HFFc6 (cell line): ENCODE results near the gene MPL. TPM values are rescaled to one million over a fixed set of nuclear protein-coding genes. Genes with fewer than 3 reads are reported as not detected.

Experiments
- DNase-seq: peaks from one replicate; pipeline ENCODE4 v3.0.0-alpha.2; 2018
- H3K27ac Mint-ChIP-seq: 2 replicates; pipeline ENCODE4 v1.8.0; 2020; ENCODE audit warnings: mild to moderate bottlenecking, mixed read lengths
- H3K27me3 Mint-ChIP-seq: 2 replicates; pipeline ENCODE4 v1.8.0; 2021; ENCODE audit warnings: mild to moderate bottlenecking, moderate library complexity, mixed read lengths; ENCODE audit not compliant: insufficient read depth
- H3K36me3 Mint-ChIP-seq: 2 replicates; pipeline ENCODE4 v1.8.0; 2021; ENCODE audit warnings: low read depth, mixed read lengths
- H3K4me1 Mint-ChIP-seq: 2 replicates; pipeline ENCODE4 v1.8.0; 2020; ENCODE audit warnings: low read depth, mixed read lengths
- H3K4me3 Mint-ChIP-seq: 2 replicates; pipeline ENCODE4 v1.8.0; 2020; ENCODE audit warnings: mild to moderate bottlenecking, moderate library complexity, mixed read lengths
- H3K9me3 Mint-ChIP-seq: 2 replicates; pipeline ENCODE4 v1.8.0; 2020; ENCODE audit warnings: mild to moderate bottlenecking, mixed read lengths
- total RNA-seq, 6 experiments: library from RNA; stranded (reverse); fragmentation: NEBNext Ultra II Directional; extraction: Animal tissue kit (Norgen Biotek cat#: 25700); gene quantifications; 2 replicates in 1 of 6; 3 replicates in 5 of 6; pipeline ENCODE4 v1.2.3, GENCODE V29; 2021
- TF ChIP-seq, protein P1 (sequence below): fragments of 200-600 bp; sonication (generic); IDR thresholded peaks from 2 replicates; pipeline ENCODE4 v1.5.0; 2021; ENCODE audit warnings: antibody characterized with exemption, mild to moderate bottlenecking

Gene MPL
- total RNA-seq, 6 experiments from 2014 or later = not detected

- H3K9me3 Mint-ChIP-seq = no peaks in the 10 kb centered on the region
- H3K27ac Mint-ChIP-seq = no peak overlapping the region
- peaks cover 7% of the 10 kb centered on the region for H3K4me1 Mint-ChIP-seq
- no peak overlapping the region for H3K4me3 Mint-ChIP-seq
- no peak for DNase-seq
- H3K36me3 Mint-ChIP-seq = no peaks in the 10 kb centered on the region
- peaks cover 37% of the 10 kb centered on the region for H3K27me3 Mint-ChIP-seq
- TF ChIP-seq, protein P1, sequence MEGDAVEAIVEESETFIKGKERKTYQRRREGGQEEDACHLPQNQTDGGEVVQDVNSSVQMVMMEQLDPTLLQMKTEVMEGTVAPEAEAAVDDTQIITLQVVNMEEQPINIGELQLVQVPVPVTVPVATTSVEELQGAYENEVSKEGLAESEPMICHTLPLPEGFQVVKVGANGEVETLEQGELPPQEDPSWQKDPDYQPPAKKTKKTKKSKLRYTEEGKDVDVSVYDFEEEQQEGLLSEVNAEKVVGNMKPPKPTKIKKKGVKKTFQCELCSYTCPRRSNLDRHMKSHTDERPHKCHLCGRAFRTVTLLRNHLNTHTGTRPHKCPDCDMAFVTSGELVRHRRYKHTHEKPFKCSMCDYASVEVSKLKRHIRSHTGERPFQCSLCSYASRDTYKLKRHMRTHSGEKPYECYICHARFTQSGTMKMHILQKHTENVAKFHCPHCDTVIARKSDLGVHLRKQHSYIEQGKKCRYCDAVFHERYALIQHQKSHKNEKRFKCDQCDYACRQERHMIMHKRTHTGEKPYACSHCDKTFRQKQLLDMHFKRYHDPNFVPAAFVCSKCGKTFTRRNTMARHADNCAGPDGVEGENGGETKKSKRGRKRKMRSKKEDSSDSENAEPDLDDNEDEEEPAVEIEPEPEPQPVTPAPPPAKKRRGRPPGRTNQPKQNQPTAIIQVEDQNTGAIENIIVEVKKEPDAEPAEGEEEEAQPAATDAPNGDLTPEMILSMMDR = no peak
These were observed 33.3 kb upstream of the MPL start for GRCh38 chr1:43304314-43304681.

DNA sequence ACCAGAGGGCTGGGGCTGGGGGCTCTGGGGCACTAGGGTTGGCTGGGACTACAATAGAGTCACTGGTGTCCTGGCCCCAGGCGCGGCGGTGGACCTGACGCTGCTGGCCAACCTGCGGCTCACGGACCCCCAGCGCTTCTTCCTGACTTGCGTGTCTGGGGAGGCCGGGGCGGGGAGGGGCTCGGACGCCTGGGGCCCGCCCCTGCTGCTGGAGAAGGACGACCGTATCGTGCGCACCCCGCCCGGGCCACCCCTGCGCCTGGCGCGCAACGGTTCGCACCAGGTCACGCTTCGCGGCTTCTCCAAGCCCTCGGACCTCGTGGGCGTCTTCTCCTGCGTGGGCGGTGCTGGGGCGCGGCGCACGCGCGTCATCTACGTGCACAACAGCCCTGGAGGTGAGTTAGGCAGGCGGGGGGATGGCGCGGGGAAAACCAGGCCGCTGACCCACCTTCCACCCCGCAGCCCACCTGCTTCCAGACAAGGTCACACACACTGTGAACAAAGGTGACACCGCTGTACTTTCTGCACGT, 32.8 kb upstream of the MPL start:
- Mint-ChIP-seq H3K9me3 (no peaks in the 10 kb centered on the region), H3K4me1 (peaks cover 12% of the 10 kb centered on the region), H3K4me3 (no peak overlapping the region), H3K27me3 (peaks cover 37% of the 10 kb centered on the region), H3K36me3 (no peaks in the 10 kb centered on the region), H3K27ac (no peak overlapping the region)
- TF ChIP-seq, protein P1 = no peak
- DNase-seq = no peak

DNA sequence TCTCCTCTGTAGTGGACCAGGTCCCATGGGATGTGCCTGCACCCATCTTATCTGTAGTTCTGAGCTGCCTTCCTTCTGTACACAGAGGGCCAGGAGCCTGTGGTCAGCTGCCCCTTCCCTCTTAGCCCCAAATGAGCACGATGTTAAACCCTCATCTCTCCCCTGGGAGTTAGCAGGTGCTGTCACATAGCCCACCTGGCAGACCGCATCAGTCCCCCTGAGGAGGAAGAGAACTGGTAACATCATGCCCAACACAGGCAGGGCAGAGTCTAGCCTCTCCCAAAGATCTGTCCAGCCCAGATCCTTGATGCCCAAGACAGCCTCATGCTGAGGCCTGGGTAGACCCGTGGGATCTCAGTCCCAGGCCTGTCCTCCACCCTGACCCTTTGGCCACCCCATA, 32.2 kb upstream of the MPL start:
- Mint-ChIP-seq H3K4me3 (no peak overlapping the region), H3K27ac (no peak overlapping the region)
- DNase-seq = no peak

GRCh38 chr1:43305926-43306687, 31.5 kb upstream of the MPL start:
- no peak for DNase-seq
- Mint-ChIP-seq H3K27me3 (peaks cover 37% of the 10 kb centered on the region), H3K4me3 (no peak overlapping the region), H3K9me3 (no peaks in the 10 kb centered on the region), H3K4me1 (peaks cover 17% of the 10 kb centered on the region), H3K36me3 (no peaks in the 10 kb centered on the region), H3K27ac (no peak overlapping the region)
- TF ChIP-seq, protein P1 = no peak

More for the DNA sequence above, 32.2 kb upstream of the MPL start:
- peaks cover 17% of the 10 kb centered on the region for H3K4me1 Mint-ChIP-seq
- H3K9me3 Mint-ChIP-seq = no peaks in the 10 kb centered on the region
- peaks cover 37% of the 10 kb centered on the region for H3K27me3 Mint-ChIP-seq
- TF ChIP-seq, protein P1 = no peak
- H3K36me3 Mint-ChIP-seq = no peaks in the 10 kb centered on the region

GRCh38 chr1:43306688-43307457, 30.7 kb upstream of the MPL start:
- Mint-ChIP-seq H3K4me1 (peaks cover 17% of the 10 kb centered on the region), H3K27me3 (peaks cover 37% of the 10 kb centered on the region), H3K9me3 (no peaks in the 10 kb centered on the region), H3K27ac (no peak overlapping the region), H3K36me3 (no peaks in the 10 kb centered on the region), H3K4me3 (no peak overlapping the region)
- TF ChIP-seq, protein P1 = no peak
- no peak for DNase-seq
